ENCODE measurements around the gene TMEM50B.
"Not testable (repeated sequence)": the region's sequence is repeated elsewhere in the genome, so short reads cannot be mapped to it uniquely, and the experiment has no call there.

The TMEM50B gene

DNA sequence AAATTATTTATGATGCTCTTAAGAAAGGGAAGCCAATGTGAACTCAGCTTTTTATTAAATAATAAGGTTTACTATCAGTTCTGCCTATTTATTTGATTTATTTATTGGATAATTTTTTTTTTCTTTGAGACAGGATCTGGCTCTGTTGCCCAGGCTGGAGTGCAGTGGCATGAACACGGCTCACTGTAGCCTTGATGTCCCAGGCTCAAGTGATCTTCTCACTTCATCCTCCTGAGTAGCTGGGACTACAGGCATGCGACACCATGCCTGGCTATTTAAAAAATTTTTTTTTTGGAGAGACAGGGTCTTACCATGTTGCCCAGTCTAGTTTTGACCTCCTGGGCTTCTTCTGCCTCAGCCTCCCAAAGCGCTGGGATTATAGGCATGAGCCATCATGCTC lies 32.7 kb upstream of the TMEM50B start:
- CTCF ChIA-PET, result no interaction called here
- POLR2A ChIA-PET, result interaction anchor here (0.6 to 0.9 kb wide), 2 partner anchors 44 to 181 kb away, joined by 3 to 5 read pairs; no protein-coding TSS in a partner anchor
- TF ChIP-seq, protein P1, sequence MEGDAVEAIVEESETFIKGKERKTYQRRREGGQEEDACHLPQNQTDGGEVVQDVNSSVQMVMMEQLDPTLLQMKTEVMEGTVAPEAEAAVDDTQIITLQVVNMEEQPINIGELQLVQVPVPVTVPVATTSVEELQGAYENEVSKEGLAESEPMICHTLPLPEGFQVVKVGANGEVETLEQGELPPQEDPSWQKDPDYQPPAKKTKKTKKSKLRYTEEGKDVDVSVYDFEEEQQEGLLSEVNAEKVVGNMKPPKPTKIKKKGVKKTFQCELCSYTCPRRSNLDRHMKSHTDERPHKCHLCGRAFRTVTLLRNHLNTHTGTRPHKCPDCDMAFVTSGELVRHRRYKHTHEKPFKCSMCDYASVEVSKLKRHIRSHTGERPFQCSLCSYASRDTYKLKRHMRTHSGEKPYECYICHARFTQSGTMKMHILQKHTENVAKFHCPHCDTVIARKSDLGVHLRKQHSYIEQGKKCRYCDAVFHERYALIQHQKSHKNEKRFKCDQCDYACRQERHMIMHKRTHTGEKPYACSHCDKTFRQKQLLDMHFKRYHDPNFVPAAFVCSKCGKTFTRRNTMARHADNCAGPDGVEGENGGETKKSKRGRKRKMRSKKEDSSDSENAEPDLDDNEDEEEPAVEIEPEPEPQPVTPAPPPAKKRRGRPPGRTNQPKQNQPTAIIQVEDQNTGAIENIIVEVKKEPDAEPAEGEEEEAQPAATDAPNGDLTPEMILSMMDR (IDR thresholded peaks at IDR 0.05; ENCODE audit: control extremely low read depth, extremely low read depth, low read depth, missing control alignments), result no peak
- DNase-seq (ENCODE audit: extremely low spot score), result no peak

DNA sequence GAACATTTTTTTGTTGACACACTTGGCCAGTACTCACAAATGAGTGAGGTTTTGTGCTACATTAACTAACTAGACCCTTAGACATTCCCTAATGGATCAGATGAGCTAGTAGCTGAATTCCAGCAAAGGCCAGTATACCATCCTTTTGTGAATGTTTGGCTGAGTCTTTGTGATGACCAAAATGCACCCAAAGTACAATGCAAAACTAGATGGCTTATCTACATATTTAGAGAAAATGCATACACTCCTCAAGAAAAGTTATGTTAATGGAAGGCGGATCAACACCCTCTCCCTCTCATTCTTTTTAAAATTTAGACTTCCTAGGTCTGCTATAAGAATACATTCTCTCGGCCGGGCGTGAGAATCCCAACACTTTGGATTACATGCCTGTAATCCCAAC lies 31.9 kb upstream of the TMEM50B start:
- DNase-seq (ENCODE audit: extremely low spot score), result no peak
- TF ChIP-seq, protein P1 (IDR thresholded peaks at IDR 0.05; ENCODE audit: control extremely low read depth, extremely low read depth, low read depth, missing control alignments), result no peak
- CTCF ChIA-PET, result interaction anchor here (1.3 kb wide), 1 partner anchor 9 kb away, joined by 3 read pairs; no protein-coding TSS in a partner anchor
- POLR2A ChIA-PET, result no interaction called here

DNA sequence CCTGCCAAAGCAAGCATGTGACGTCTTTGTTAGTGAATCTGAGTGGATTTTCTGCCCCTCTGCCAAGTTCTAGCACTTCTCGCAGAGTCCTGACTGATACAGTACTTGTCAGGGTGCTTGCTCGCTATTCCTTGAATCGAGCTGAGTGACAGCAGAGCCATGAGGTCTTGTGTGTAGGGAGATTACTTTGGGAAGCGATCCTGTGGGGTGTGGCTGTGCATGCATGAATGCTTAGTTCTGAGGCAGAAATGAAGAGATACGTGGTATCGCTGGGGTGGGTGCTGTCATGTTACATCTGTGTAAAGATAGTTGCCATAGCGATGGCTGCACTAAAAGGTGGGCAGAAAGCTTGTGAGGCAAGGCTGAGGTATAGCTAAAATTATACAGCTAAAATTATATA lies 31.1 kb upstream of the TMEM50B start:
- ChIA-PET POLR2A (no interaction called here), CTCF (interaction anchor here (0.6 to 1.5 kb wide), 5 partner anchors 10 to 142 kb away, joined by 3 to 5 read pairs (median 3); partner anchors contain the start of gene TMEM50B)
- DNase-seq (ENCODE audit: extremely low spot score), result no peak
- TF ChIP-seq, protein P1 (IDR thresholded peaks at IDR 0.05; ENCODE audit: control extremely low read depth, extremely low read depth, low read depth, missing control alignments), result no peak

DNA sequence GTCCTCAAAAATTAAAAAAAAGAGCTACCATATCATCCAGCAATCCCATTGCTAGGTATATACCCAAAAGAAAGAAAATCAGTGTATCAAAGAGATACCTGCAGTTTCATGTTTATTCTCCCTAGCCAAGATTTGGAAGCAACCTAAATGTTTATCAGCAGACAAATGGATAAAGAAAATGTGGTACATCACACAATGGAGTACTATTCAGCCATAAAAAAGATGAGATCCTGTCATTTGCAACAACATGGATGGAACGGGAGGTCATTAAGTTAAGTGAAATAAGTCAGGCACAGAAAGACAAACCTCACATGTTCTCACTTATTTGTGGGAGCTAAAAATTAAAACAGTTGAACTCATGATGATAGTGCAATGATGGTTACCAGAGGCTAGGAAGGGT lies 27.2 kb upstream of the TMEM50B start:
- CTCF ChIA-PET, result interaction anchor here (1.2 to 1.5 kb wide), 2 partner anchors 27 to 146 kb away, joined by 3 to 5 read pairs; partner anchors contain the start of gene TMEM50B
- POLR2A ChIA-PET; DNase-seq (ENCODE audit: extremely low spot score): not testable (repeated sequence)

DNA sequence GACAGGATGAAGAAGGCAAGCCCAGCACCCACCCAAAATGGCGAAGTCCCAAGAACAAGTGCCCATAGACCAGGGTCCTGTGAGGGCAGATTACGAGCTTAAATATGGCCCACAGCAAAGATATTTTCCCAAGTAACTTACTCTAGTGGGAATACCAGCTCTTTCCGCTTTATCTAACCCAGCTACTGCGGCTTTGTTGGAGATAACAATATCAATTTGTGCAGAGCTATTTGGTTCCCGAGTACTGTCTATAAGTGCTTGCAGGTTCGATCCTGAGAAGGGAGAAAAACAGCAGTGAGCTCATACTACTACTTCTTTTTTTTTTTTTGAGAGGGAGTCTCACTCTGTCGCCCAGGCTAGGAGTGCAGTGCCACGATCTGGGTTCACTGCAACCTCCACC lies 26.1 kb upstream of the TMEM50B start:
- POLR2A ChIA-PET, result no interaction called here
- TF ChIP-seq, protein P1 (IDR thresholded peaks at IDR 0.05; ENCODE audit: control extremely low read depth, extremely low read depth, low read depth, missing control alignments), result no peak
- DNase-seq (ENCODE audit: extremely low spot score), result no peak
- CTCF ChIA-PET, result interaction anchor here (0.9 to 1.5 kb wide), 3 partner anchors 11 to 144 kb away, joined by 3 to 5 read pairs (median 4); partner anchors contain the start of gene TMEM50B

DNA sequence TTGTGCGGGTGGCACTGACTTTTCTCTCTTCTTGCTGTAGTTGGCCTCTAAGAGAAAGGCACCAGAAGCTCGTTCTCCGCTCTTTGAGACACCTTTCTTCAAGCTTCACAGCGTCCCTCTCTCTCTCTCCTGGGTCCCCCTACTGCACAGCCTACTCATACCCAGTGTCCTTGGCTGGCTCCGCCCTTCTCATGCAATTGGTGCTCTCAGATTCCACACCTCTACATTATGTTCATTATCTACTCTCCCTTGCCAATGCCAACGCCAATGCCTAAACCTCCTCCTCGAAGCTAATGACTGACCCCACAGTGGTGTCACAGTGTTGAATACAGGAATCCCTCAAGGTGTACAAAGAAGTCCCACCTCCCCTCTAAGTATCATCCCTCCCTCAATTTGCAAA lies 16.6 kb upstream of the TMEM50B start:
- ChIA-PET POLR2A (interaction anchor here (1.5 kb wide), 1 partner anchor 16 kb away, joined by 6 read pairs; the partner anchor contains the start of gene TMEM50B), CTCF (interaction anchor here (2.4 kb wide), 1 partner anchor 16 kb away, joined by 8 read pairs; the partner anchor contains the start of gene TMEM50B)

DNA sequence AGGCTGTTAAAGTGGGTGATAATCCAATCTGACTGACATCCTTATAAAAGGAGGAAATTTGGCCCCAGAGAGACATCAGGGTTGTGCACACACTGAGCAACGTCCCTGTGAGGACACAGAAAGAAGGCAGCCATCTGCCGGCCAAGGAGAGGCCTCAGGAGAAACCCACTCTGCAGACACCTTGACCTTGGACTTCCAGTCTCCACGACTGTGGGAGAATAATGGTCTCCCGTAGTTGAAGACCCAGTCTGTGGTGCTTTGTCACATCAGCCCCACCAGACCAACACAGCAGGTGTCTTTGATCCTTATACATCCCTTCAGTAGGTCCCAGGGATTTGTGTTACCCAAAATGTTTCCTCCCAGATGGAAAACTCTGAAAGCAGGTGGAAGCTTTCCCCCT lies 16.0 kb upstream of the TMEM50B start:
- DNase-seq (ENCODE audit: extremely low spot score), result no peak
- POLR2A ChIA-PET, result no interaction called here
- CTCF ChIA-PET, result interaction anchor here (1.0 to 2.4 kb wide), 2 partner anchors 8 to 16 kb away, joined by 3 to 8 read pairs; partner anchors contain the start of gene TMEM50B

More for the DNA sequence above, 16.6 kb upstream of the TMEM50B start:
- TF ChIP-seq, protein P1 (IDR thresholded peaks at IDR 0.05; ENCODE audit: control extremely low read depth, extremely low read depth, low read depth, missing control alignments), result no peak
- no peak for DNase-seq (ENCODE audit: extremely low spot score)

More for the DNA sequence above, 16.0 kb upstream of the TMEM50B start:
- TF ChIP-seq, protein P1 (IDR thresholded peaks at IDR 0.05; ENCODE audit: control extremely low read depth, extremely low read depth, low read depth, missing control alignments), result no peak

All from GM10248 (cell line).